Adrenal gland (tissue), 12 donors: ENCODE results near the gene STARD5. TPM values are rescaled to one million over a fixed set of nuclear protein-coding genes. Genes with fewer than 3 reads are reported as not detected.

ENCODE experiments used
- DNase-seq, 7 donors: peaks; one replicate each; pipeline ENCODE4 v3.0.0-alpha.2; 2019 to 2020
- H3K27ac ChIP-seq, 5 donors: fragments of 200-600 bp; sonication (generic) in 4 of 5; 1 replicate in 3 of 5; 2 replicates in 2 of 5; pipeline versions ENCODE4 v1.5.1 to v1.8.0; 2016 to 2020; ENCODE audit warnings: mild to moderate bottlenecking in 1 of 5
- H3K27me3 ChIP-seq: fragments of 200-600 bp; 2 replicates; pipeline ENCODE4 v1.8.0; 2021
- H3K36me3 ChIP-seq, 2 donors: fragments of 200-600 bp; replicated peaks in 1 of 2; 1 replicate in 1 of 2; 2 replicates in 1 of 2; pipeline versions ENCODE4 v1.5.1 to v1.8.0; 2018 to 2022
- H3K4me1 ChIP-seq, 2 donors: fragments of 200-600 bp; replicated peaks in 1 of 2; 1 replicate in 1 of 2; 2 replicates in 1 of 2; pipeline versions ENCODE4 v1.5.1 to v1.8.0; 2018 to 2021
- H3K4me3 ChIP-seq, 4 donors: fragments of 200-600 bp; sonication (generic) in 3 of 4; one replicate each; pipeline ENCODE4 v1.5.1; 2016 to 2018
- H3K9me3 ChIP-seq, 3 donors: fragments of 200-600 bp; sonication (generic) in 1 of 3; replicated peaks in 1 of 3; 1 replicate in 2 of 3; 2 replicates in 1 of 3; pipeline versions ENCODE4 v1.5.1 to v1.8.0; 2016 to 2021
- CTCF ChIP-seq, 6 experiments: fragments of 450-650 bp in 4 of 6; fragments of 200-600 bp in 2 of 6; sonication (generic) in 1 of 6; IDR thresholded peaks; 1 replicate in 5 of 6; 2 replicates in 1 of 6; pipeline versions ENCODE4 v1.5.1 to v1.8.0; 2016 to 2021; ENCODE audit warnings: antibody characterized with exemption in 6 of 6, mild to moderate bottlenecking in 2 of 6, moderate library complexity in 1 of 6
- POLR2A ChIP-seq, 2 donors: fragments of 450-650 bp; IDR thresholded peaks; one replicate each; pipeline ENCODE4 v1.6.1; 2017; ENCODE audit warnings: antibody characterized with exemption in 2 of 2, mild to moderate bottlenecking in 2 of 2, moderate library complexity in 1 of 2
- whole genome bisulfite sequencing, 4 donors: extraction: QIAGEN DNeasy Blood & Tissue Kit in 2 of 4; methylation state at CpG; one replicate each; pipeline versions ENCODE4 v1.1.5 to v1.1.7; 2013 to 2017; 5-methylcytosine and 5-hydroxymethylcytosine counted together
- intact Hi-C, 2 donors: fragments of 100-400 bp; cut with DNase I; formaldehyde crosslinking; loops; one replicate each; pipeline versions ENCODE4 v1.14.1 to v1.15.0; 2022 to 2023
- polyA plus RNA-seq, 3 donors: library from polyadenylated mRNA; stranded (reverse); fragments of 200-250 nt in 2 of 3; fragments of 350-450 nt in 1 of 3; fragmentation: Illumina TruSeq in 1 of 3; extraction: RNeasy Lipid Tissue Mini Kit (QIAGEN cat#74804) in 1 of 3; gene quantifications; one replicate each; pipeline ENCODE4 v1.2.3, GENCODE V29; 2013 to 2014
- total RNA-seq, 9 donors: library from RNA; depleted of rRNA in 4 of 9; stranded (reverse); fragments of >200 nt in 4 of 9; fragments of 120-200 nt in 1 of 9; fragmentation: NEBNext Ultra II Directional in 1 of 9; extraction: Animal tissue kit (Norgen Biotek cat#: 25700) in 1 of 9; gene quantifications; one replicate each; pipeline versions ENCODE4 v1.1.0 to v1.2.4, GENCODE V29; 2013 to 2023
- donor health status: healthy with polysubstance abuse.
- donor health status: Bipolar disorder and iron deficiency.
- donor health status: DM: yes; HTN: yes; CAD: no.
- donor health status: DM: no; HTN: no; CAD: no.
- donor health status: DM: no; HTN: no; CAD: no.
- donor health status: DM: yes; HTN: yes; CAD: no.

The STARD5 gene
- total and polyA plus RNA-seq, 12 donors = 0.97 to 6.1 (median 3.5) TPM

DNA sequence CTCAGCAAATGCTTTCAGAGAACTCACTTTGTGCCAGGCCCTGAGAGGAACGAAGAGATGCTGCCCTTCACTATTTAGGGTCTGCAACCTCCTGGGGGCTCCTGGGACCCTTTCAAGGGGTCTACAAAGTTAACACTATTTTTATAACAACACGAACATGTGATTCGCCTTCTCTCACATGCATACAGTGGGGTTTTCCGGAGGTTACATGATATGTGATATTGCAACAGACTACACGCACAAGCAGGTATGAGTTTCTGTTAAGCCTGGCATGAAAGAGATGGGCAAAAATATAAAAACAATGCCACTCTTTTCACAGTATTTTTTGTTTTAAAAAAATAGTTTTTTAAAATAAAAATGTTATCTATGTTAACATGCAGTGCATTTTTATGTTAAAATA is 10.3 kb downstream of the STARD5 start:
- peaks cover 8 to 14% of the 10 kb centered on the region in 2 donors for H3K4me1 ChIP-seq
- 84 to 88% (median 87%) methylated on average over 5 of the region's 5 CpGs for WGBS, 4 donors
- H3K4me3 ChIP-seq = no peak overlapping the region
- no peak for DNase-seq
- H3K27me3 ChIP-seq = no peaks in the 10 kb centered on the region
- intact Hi-C loops = loop anchor here in 1 of 2 donors (10.0 kb wide), 1 partner anchor 319 kb away; no protein-coding TSS in a partner anchor
- TF ChIP-seq CTCF (IDR thresholded peaks at IDR 0.05) (no peak), POLR2A (IDR thresholded peaks at IDR 0.05) (no peak)
- no peaks in the 10 kb centered on the region for H3K36me3 ChIP-seq
- peak overlapping the region in 2 of 5 donors; percentile 61 to 74 for H3K27ac ChIP-seq
- H3K9me3 ChIP-seq = no peaks in the 10 kb centered on the region

DNA sequence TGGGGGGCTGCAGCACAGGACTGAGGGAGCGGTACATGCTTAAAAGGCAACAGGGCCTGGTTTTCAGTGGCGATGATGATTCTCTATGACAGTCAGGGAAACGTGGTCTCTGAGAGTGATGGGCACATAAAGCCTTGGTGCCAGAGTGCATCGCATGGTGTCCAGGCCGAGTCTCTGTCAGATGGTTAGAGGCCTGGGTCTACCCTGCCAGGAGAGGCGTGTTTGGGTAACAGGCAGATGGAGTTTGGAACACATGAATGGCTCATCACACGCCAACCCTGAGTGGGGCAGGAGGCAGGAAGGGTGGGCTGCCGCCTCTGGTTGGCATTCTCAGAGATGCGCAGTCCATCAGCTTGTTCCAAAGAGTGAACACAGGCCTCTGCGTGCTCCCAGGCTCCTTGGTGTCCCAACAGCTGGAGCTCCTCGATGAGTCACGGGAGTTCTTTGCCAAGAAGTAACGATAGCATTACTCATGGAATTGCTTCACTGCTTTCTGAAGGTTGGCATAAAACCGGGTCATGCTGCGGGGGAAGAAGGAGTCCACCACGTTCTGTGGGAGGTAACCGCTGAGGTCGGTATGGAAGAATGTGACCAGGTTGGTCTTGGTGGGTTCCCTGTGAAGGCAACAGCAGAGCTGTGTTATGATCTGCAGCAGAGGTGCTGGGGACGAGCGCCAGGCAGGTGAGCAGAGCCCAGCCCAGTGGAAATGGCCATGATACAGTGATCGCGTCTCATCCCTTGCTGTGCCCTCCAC is 11.0 kb downstream of the STARD5 start:
- no peak overlapping the region for H3K4me3 ChIP-seq
- H3K4me1 ChIP-seq = peaks cover 8 to 14% of the 10 kb centered on the region in 2 donors
- H3K27me3 ChIP-seq = no peaks in the 10 kb centered on the region
- TF ChIP-seq CTCF (IDR thresholded peaks at IDR 0.05) (no peak), POLR2A (IDR thresholded peaks at IDR 0.05) (peak in 1 of 2 donors; percentile 14)
- 48 to 64% (median 53%) methylated on average over 12 to 22 of the region's 22 CpGs for WGBS, 4 donors
- peak; percentile 86 to 96 (median 95) for DNase-seq
- H3K9me3 ChIP-seq = no peaks in the 10 kb centered on the region
- H3K36me3 ChIP-seq = peaks cover 0 to 7% of the 10 kb centered on the region in 2 donors
- peak overlapping the region in 3 of 5 donors; percentile 22 to 74 (median 61) for H3K27ac ChIP-seq
- intact Hi-C loops = loop anchor here in 1 of 2 donors (10.0 kb wide), 1 partner anchor 318 kb away; no protein-coding TSS in a partner anchor

GRCh38 chr15:81311752-81312464 is 12.0 kb downstream of the STARD5 start:
- Histone ChIP-seq H3K36me3 (peaks cover 0 to 7% of the 10 kb centered on the region in 2 donors), H3K4me1 (peaks cover 8 to 14% of the 10 kb centered on the region in 2 donors), H3K27me3 (no peaks in the 10 kb centered on the region), H3K27ac (peak overlapping the region in 3 of 5 donors; percentile 22 to 74 (median 61)), H3K9me3 (no peaks in the 10 kb centered on the region), H3K4me3 (no peak overlapping the region)
- 76 to 83% (median 79%) methylated on average over 9 to 10 of the region's 10 CpGs for WGBS, 4 donors
- intact Hi-C loops = loop anchor here in 1 of 2 donors (10.0 kb wide), 1 partner anchor 317 kb away; no protein-coding TSS in a partner anchor
- DNase-seq = peak in 2 of 7 donors; percentile 7 to 33
- TF ChIP-seq POLR2A (IDR thresholded peaks at IDR 0.05) (no peak), CTCF (IDR thresholded peaks at IDR 0.05) (no peak)

DNA sequence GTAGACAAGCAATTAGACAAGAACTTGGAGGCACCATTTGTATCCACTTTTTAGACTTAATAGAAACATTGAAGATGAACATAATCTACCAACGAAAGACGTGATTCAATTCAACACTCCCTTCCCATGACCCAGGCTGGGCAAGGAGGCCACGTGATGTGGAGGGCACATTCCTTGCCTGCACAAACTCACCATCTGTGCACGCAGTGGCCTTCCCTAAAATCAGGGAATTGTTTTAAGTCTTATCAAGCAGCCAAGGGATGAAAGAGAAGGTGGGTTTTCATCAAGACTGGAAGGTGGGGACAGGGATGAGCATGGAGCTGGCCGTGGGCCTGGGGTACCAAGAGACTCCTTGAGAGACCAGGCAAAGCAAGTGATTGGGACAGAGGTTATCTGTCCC is 13.5 kb downstream of the STARD5 start:
- Histone ChIP-seq H3K4me3 (no peak overlapping the region), H3K36me3 (peaks cover 0 to 15% of the 10 kb centered on the region in 2 donors), H3K4me1 (peaks cover 8 to 14% of the 10 kb centered on the region in 2 donors), H3K27ac (peak overlapping the region in 1 of 5 donors; percentile 74), H3K9me3 (no peaks in the 10 kb centered on the region), H3K27me3 (no peaks in the 10 kb centered on the region)
- WGBS, 4 donors = 94 to 97% (median 95%) methylated on average over 5 of the region's 5 CpGs
- TF ChIP-seq CTCF (IDR thresholded peaks at IDR 0.05) = no peak
- TF ChIP-seq POLR2A (IDR thresholded peaks at IDR 0.05) = no peak
- no peak for DNase-seq
- intact Hi-C loops = loop anchor here in 1 of 2 donors (10.0 kb wide), 1 partner anchor 316 kb away; no protein-coding TSS in a partner anchor
